PC-9 (cell line): ENCODE measurements around the gene GOLGA6D.
"Not testable (repeated sequence)": the region's sequence is repeated elsewhere in the genome, so short reads cannot be mapped to it uniquely, and the experiment has no call there.

ENCODE experiments used
- EZH2 ChIP-seq: fragments of 200-600 bp; sonication (generic); IDR thresholded peaks from 2 replicates; pipeline ENCODE4 v1.8.0; 2017; ENCODE audit warnings: antibody characterized with exemption, low read depth
- TF ChIP-seq, protein P1 (sequence below): fragments of 200-600 bp; sonication (generic); conservative IDR thresholded peaks from 2 replicates; pipeline ENCODE4 v1.6.1; 2017; ENCODE audit warnings: mixed run types, antibody characterized with exemption, mild to moderate bottlenecking, moderate library complexity

GRCh38 chr15:75248991-75249390 lies 33.6 kb upstream of the GOLGA6D start:
- TF ChIP-seq, protein P1, sequence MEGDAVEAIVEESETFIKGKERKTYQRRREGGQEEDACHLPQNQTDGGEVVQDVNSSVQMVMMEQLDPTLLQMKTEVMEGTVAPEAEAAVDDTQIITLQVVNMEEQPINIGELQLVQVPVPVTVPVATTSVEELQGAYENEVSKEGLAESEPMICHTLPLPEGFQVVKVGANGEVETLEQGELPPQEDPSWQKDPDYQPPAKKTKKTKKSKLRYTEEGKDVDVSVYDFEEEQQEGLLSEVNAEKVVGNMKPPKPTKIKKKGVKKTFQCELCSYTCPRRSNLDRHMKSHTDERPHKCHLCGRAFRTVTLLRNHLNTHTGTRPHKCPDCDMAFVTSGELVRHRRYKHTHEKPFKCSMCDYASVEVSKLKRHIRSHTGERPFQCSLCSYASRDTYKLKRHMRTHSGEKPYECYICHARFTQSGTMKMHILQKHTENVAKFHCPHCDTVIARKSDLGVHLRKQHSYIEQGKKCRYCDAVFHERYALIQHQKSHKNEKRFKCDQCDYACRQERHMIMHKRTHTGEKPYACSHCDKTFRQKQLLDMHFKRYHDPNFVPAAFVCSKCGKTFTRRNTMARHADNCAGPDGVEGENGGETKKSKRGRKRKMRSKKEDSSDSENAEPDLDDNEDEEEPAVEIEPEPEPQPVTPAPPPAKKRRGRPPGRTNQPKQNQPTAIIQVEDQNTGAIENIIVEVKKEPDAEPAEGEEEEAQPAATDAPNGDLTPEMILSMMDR: not testable (repeated sequence)
- not testable (repeated sequence) for TF ChIP-seq EZH2
